NT2/D1 (cell line): ENCODE data around the gene ZNF431.

Source experiments
- DNase-seq: peaks from one replicate; pipeline ENCODE4 v3.0.0-alpha.2; 2011; ENCODE audit warnings: low read depth, low spot score
- H3K27me3 ChIP-seq: 2 replicates; pipeline ENCODE4 v1.6.0; 2011; ENCODE audit warnings: mild to moderate bottlenecking; ENCODE audit not compliant: insufficient read length, insufficient read depth
- H3K36me3 ChIP-seq: 2 replicates; pipeline ENCODE4 v1.6.1; 2011; ENCODE audit warnings: mild to moderate bottlenecking, low read length, mixed read lengths; ENCODE audit not compliant: insufficient read depth, insufficient read length
- H3K4me1 ChIP-seq: 2 replicates; pipeline ENCODE4 v1.5.1; 2011; ENCODE audit not compliant: insufficient read depth, insufficient read length
- H3K4me3 ChIP-seq: 2 replicates; pipeline ENCODE4 v1.5.1; 2011; ENCODE audit warnings: low read depth; ENCODE audit not compliant: insufficient read length
- H3K9ac ChIP-seq: 2 replicates; pipeline ENCODE4 v1.6.0; 2011; ENCODE audit warnings: low read depth; ENCODE audit not compliant: insufficient read length
- H3K9me3 ChIP-seq: 2 replicates; pipeline ENCODE4 v1.5.1; 2011; ENCODE audit warnings: mild to moderate bottlenecking, low read length; ENCODE audit not compliant: insufficient read depth
- SUZ12 ChIP-seq: IDR thresholded peaks from 2 replicates; pipeline ENCODE4 v1.6.1; 2011; ENCODE audit not compliant: insufficient read length, insufficient read depth; ENCODE audit errors: extremely low read depth
- YY1 ChIP-seq: IDR thresholded peaks from 2 replicates; pipeline ENCODE4 v1.6.1; 2011; ENCODE audit not compliant: insufficient read length, insufficient read depth
- ZNF274 ChIP-seq: IDR thresholded peaks from 2 replicates; pipeline ENCODE4 v1.6.1; 2011; ENCODE audit warnings: mild to moderate bottlenecking, low read depth, low read length

The ZNF431 gene

GRCh38 chr19:21148681-21149080 lies 6.8 kb downstream of the ZNF431 start:
- TF ChIP-seq ZNF274 (no peak), YY1 (no peak), SUZ12 (no peak)
- H3K4me1 ChIP-seq = peaks cover 5% of the 10 kb centered on the region
- H3K9ac ChIP-seq = no peak overlapping the region
- no peaks in the 10 kb centered on the region for H3K27me3 ChIP-seq
- no peak for DNase-seq
- H3K4me3 ChIP-seq = no peak overlapping the region
- peaks cover 41% of the 10 kb centered on the region for H3K9me3 ChIP-seq
- H3K36me3 ChIP-seq = peaks cover 95% of the 10 kb centered on the region

GRCh38 chr19:21149877-21150276 lies 8.0 kb downstream of the ZNF431 start:
- Histone ChIP-seq H3K4me1 (peaks cover 5% of the 10 kb centered on the region), H3K9ac (no peak overlapping the region), H3K9me3 (peaks cover 41% of the 10 kb centered on the region), H3K27me3 (no peaks in the 10 kb centered on the region), H3K36me3 (peaks cover 83% of the 10 kb centered on the region), H3K4me3 (no peak overlapping the region)
- no peak for DNase-seq
- no peak for TF ChIP-seq YY1
- no peak for TF ChIP-seq ZNF274
- TF ChIP-seq SUZ12 = no peak

GRCh38 chr19:21151460-21151859 lies 9.6 kb downstream of the ZNF431 start:
- Histone ChIP-seq H3K36me3 (peaks cover 78% of the 10 kb centered on the region), H3K4me3 (no peak overlapping the region), H3K9ac (no peak overlapping the region), H3K27me3 (no peaks in the 10 kb centered on the region), H3K9me3 (peaks cover 29% of the 10 kb centered on the region), H3K4me1 (peaks cover 5% of the 10 kb centered on the region)
- DNase-seq = no peak
- TF ChIP-seq YY1 (no peak), ZNF274 (no peak), SUZ12 (no peak)

- Histone ChIP-seq H3K4me1 (no peaks in the 10 kb centered on the region), H3K4me3 (no peak overlapping the region), H3K27me3 (no peaks in the 10 kb centered on the region), H3K36me3 (peaks cover 51% of the 10 kb centered on the region), H3K9me3 (no peaks in the 10 kb centered on the region), H3K9ac (no peak overlapping the region)
- TF ChIP-seq ZNF274 = no peak
- TF ChIP-seq SUZ12 = no peak
- TF ChIP-seq YY1 = no peak
- DNase-seq = no peak
Measured at GRCh38 chr19:21158523-21159135, 16.8 kb downstream of the ZNF431 start.

GRCh38 chr19:21164541-21164940 lies 22.7 kb downstream of the ZNF431 start:
- H3K4me3 ChIP-seq = no peak overlapping the region
- no peak for DNase-seq
- H3K36me3 ChIP-seq = peaks cover 83% of the 10 kb centered on the region
- no peak overlapping the region for H3K9ac ChIP-seq
- H3K9me3 ChIP-seq = no peaks in the 10 kb centered on the region
- no peaks in the 10 kb centered on the region for H3K27me3 ChIP-seq
- no peak for TF ChIP-seq YY1
- no peak for TF ChIP-seq ZNF274
- no peak for TF ChIP-seq SUZ12
- H3K4me1 ChIP-seq = no peaks in the 10 kb centered on the region

- H3K36me3 ChIP-seq = peaks cover 89% of the 10 kb centered on the region
- no peaks in the 10 kb centered on the region for H3K27me3 ChIP-seq
- no peak overlapping the region for H3K9ac ChIP-seq
- no peak for TF ChIP-seq ZNF274
- no peak for TF ChIP-seq SUZ12
- no peaks in the 10 kb centered on the region for H3K4me1 ChIP-seq
- no peak overlapping the region for H3K4me3 ChIP-seq
- DNase-seq = no peak
- H3K9me3 ChIP-seq = no peaks in the 10 kb centered on the region
Measured at GRCh38 chr19:21166436-21166835, 24.6 kb downstream of the ZNF431 start.

- TF ChIP-seq SUZ12 (no peak), ZNF274 (no peak), YY1 (no peak)
- DNase-seq = no peak
- H3K27me3 ChIP-seq = no peaks in the 10 kb centered on the region
- H3K36me3 ChIP-seq = no peaks in the 10 kb centered on the region
- H3K9ac ChIP-seq = no peak overlapping the region
- H3K4me3 ChIP-seq = no peak overlapping the region
- H3K4me1 ChIP-seq = no peaks in the 10 kb centered on the region
- no peaks in the 10 kb centered on the region for H3K9me3 ChIP-seq
Measured at GRCh38 chr19:21197590-21198295, 55.9 kb downstream of the ZNF431 start.
